Stimulated activated CD8-positive, alpha-beta memory T cell treated with anti-CD3 and anti-CD28 coated beads, Interleukin-15, amount 100 ng/mL, for 24 hours (primary cell): ENCODE measurements around the gene GAPDH.
"Not testable (repeated sequence)": the region's sequence is repeated elsewhere in the genome, so short reads cannot be mapped to it uniquely, and the experiment has no call there.

Experiments used
- DNase-seq: peaks from one replicate; pipeline ENCODE4 v3.0.0-alpha.2; 2020; ENCODE audit warnings: low read depth

The GAPDH gene

GRCh38 chr12:6546016-6546415 is 11.7 kb downstream of the GAPDH start:
- no peak for DNase-seq

DNA sequence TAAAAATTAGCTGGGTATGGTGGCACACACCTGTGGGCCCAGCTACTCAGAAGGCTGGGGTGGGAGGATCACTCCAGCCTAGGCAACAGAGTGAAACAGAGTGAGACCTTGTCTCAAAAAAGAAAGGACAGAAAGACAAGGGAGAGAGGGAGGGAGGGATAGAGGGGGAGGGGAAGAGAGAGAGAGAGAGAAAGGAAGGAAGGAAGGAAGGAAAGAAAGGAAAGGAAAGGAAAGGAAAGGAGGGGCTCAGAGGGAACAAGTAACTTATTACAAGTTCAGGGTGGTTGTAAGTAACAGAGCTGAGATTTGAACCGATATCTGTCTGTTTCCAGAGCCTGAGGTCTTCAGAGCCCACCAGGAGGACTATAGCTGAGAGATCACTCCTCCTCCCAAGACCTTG is 13.2 kb downstream of the GAPDH start:
- no peak for DNase-seq

DNA sequence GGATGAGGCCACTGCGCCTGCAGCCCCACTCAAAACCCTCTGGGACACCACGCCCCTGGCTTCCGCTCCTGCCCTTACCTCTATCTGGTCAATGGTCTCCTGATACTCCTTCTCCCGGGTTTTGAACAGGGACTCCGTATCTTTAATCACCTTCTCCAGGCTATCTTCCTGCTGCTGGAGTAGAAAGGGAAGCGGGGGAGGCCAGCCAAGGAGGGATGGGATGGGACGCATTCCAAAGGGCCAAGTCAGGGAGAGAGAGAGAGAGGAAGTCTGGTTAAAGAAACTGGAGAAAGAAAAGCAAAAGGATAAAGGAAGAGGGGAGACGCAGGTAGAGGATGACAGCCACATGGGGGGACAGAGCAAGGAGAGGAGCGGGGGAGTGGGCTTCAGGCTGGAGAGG is 13.7 kb downstream of the GAPDH start:
- no peak for DNase-seq

DNA sequence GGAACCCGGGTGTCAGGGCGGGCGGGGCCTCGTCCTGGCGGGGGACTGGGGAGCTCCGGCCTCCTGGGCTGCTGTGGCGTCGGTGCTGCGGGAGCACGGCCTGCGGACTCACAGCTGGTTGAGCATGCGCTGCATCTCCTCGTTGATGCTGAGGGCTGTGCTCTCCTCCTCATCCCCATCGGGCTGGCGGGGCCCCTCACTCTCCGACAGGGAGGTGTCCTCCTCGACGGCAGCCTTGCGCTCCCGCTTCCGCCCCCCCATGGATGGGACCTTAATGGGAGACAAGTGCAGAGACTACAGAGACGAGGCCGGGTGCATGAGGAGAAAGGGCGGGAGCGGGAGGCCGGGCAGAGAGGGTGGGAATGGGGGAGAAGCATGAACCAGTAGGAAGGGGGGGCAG is 14.2 kb downstream of the GAPDH start:
- DNase-seq, result no peak

DNA sequence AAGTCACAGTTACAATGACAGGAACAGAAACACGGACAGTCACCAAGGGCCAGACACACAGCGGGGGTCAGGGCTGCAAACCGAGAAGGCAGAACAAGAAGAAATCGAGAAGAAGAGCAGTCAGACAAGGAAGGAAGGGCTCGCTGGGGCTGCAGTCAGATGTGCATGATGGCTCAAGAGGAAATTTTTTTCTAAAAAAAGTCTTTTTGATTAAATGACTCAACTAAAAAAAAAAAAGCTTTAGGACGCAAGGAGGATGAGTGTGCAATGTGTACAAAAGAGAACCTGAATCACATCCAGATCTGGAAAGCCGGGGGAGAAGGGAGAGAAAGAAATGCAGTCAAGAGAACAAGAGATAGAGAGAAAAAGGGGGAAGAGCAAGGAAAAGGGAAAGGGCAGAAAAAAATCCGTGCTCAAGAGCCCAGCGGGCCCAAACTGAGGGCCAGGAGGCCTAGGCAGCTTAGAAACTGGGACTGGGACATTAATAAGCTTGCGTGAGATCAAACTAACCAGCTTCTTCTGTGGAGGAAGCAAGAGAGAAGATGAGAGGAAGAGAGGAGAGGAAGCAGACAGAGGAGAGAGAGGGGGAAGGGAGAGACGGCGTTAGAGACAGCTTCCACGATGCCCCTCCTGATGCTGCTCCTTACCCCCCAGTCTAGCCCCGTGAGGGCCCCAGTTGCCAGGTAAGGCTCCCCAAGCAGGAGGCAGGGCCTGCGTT is 14.8 kb downstream of the GAPDH start:
- no peak for DNase-seq

DNA sequence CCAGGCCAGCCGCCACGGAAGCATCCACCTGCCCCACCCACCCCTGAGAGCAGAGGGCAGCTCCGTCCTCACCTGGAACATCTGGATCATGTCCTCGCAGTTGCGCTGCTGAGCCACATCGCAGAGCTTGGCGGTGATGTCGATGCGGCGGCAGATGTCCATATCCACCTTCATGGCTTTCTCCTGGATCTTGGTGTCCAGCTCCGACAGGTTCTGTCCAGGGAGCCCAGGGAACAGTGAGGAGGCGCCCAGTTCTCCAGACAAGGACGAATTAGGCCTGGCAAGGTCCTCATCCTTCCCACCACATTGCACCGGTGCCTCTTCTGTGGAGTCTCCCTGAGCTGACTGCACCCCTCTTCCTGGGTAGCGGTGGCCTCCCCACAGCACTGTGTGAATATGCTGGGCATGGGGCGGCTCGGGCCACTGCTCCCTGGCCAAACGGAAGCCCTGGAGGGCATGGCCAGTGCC is 15.4 kb downstream of the GAPDH start:
- no peak for DNase-seq

- DNase-seq, result no peak
Observed at GRCh38 chr12:6550294-6551062, 16.2 kb downstream of the GAPDH start.

DNA sequence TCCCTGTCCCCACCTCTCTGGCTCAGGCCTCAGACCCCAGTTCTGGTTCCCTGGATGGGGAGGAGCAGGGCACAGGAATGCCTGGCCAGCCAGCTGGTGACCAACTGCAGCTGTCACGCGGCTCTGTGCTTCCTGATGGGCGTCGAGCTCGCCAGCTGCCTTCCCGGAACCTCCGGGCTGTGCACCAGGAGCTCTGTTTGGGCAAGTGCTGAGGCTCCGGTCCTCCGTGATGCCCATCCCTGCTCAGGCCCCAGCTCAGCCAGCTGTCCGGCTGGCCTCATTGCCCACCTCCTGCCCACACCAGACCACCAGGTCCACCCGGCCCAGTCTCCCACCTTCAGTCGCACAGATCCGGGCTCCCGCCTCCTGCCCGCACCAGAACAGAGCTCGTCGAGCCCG is 16.7 kb downstream of the GAPDH start:
- DNase-seq, result no peak

DNA sequence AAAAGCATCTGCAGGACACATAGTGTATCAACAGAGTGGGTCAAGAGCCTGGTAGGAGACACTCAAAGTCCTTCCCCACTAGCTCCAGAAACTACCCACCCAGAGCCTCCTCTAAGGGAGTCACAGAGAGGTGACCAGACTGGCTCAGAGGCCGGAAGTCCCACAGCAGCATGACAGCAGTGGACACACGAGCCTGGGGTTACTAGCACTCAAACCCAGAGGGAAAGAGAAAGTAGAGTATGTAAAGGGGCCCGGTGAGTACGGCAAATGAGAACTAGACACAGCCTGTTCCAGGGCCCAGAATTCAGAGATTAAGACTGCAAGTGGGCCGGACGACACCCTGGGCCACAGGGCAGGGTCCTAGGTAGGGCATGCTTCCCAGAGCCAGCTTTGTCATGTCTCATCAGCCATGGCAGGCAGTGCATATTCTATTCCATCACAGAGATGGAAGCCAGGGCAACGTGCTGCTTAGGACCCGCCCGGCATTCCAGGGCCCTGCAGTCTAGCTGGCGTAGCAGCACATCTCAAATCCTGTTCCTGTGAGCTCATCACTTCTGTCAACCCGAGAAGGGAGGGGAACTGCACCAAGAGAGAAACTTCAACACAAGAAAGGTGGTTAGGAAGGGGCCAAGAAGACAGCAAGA is 17.3 kb downstream of the GAPDH start:
- DNase-seq, result no peak

- DNase-seq, result no peak
Observed at GRCh38 chr12:6552140-6552551, 17.8 kb downstream of the GAPDH start.

DNA sequence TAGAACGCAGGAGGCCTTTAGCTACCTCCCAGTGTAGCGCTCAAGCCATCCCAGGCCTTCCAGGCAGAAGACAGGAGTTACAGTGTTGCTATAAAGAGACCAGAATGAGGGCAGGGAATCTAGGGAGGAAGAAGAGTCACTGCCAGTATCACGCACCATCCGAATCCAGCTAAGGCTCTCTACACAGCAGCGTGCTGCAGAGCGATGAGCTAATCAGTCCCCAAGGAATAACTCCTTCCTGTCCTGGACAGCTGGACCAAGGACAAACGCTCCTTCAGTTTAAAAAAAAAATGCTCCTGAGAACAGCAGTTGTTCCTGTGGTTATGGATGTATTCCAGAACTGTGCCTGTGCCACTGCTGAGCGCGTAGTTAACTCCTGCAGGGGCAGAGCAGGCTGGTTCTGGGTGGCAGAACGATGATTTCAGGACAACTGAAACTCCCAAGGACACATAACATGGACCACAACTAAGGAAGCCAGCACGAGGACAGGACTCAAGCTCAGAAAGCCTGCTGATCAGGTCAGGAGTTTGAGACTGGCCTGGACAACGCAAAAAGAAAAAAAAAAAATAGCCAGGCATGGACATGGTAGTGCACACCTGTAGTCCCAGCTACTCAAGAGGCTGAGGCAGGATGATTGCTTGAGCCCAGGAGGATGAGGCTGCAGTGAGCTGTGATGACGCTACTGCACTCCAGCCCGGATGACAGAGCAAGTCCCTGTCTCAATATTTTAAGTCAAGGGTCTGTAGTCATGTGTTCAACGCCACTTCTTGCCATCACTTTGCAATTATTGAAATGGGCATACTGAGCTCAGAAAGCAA is 18.9 kb downstream of the GAPDH start:
- DNase-seq, result no peak

DNA sequence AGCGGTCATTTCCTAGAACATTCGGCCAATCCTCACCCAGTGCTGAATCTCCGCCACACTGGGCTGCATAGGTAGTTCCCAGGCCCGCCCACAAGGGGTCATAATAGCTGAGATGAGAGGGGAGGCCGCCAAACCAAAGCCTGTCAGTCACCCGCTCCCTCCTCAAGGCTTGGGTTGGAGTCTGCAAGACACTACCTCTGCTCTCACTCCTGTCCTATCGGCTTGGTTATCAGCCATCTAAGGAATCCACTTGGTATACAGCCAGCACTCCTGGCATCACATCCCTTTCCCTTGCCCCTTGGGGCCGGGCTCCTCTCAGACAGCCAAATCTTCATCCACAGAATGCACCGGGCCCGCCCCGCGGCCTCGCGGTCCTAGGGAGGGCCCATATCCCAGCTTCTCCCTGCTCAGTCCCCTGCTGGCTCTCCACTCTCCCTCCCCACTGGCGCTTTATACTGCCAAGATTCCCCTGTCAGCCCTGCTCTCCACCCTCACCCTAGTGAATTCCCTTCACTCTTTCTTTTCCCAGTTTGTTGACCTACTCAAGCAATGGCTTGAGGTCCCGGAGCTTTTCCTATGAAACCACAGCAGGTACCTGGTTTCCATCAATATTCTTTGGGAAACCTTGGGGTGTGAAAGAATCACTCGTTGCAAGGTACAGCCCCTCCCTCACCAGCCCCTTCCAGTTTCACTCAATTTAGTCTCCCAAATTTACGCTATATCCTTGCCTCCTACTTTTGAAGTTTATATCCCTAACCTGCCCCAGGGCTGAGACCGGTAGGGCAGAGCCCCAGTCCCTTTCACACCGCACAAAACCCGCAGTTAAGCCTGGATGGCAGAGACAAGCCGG is 20.1 kb downstream of the GAPDH start:
- DNase-seq, result no peak

GRCh38 chr12:6555018-6555691 is 20.8 kb downstream of the GAPDH start:
- DNase-seq, result no peak

DNA sequence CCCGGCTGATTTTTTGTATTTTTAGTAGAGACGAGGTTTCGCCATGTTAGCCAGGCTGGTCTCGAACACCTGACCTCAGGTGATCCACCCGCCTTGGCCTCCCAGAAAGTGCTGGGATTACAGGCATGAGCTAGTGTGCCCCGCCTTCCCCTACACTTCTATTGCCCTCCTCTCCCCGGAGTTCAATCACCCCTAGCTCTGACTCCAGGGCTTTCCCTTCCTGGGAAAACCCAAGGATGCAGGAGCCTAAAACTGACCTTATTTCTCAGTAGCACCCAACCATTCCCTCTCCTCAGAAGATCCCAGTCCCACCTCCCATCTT is 22.1 kb downstream of the GAPDH start:
- not testable (repeated sequence) for DNase-seq

DNA sequence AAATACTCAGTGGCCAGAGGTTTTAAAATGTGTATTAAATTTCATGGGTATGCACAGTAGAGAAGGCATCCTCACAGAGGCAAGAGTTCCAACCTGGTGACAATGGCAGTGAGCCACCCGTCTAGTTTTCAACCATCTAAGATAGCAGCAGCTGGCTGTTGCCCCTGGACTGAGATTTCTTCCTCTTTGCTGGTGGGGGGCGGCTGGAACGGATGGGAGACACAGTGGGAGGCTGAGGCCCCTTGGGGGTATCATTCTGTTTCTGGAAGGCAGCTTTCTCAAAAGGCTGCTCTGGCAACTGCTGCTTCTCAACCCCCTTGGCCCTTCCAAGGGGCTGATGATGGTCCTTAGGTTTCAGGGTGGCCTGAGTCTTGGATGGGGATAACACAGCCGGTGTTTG is 22.5 kb downstream of the GAPDH start:
- no peak for DNase-seq

DNA sequence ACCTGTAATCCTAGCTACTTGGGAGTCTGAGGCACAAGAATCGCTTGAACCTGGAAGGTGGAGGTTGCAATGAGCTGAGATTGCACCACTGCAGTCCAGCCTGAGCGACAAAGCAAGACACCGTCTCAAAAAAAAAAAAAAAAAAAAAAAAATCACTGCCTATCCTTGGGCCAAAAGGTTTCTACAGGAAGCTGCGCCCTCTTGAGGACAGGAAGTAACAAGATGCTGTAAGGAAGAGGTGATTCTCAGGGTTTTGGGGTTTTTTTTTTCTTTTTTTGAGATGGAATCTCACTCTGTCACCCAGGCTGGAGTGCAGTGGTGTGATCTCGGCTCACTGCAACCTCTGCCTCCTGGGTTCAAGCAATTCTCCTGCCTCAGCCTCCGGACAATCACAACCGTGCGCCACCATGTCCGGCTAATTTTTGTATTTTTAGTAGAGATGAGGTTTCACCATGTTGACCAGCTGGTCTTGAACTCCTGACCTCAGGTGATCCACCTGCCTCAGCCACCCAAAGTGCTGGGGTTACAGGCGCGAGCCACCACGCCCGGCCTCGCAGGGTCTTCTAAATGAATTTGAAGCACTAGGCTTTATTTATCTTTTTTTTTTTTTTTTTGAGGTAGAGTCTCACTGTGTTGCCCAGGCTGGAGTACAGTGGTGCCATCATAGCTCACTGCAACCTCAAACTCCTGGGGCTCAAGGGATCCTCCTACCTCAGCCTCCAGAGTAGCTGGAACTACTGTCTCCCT is 23.9 kb downstream of the GAPDH start:
- DNase-seq, result not testable (repeated sequence)

GRCh38 chr12:6559500-6559899 is 25.2 kb downstream of the GAPDH start:
- no peak for DNase-seq

GRCh38 chr12:6560501-6561205 is 26.3 kb downstream of the GAPDH start:
- no peak for DNase-seq

GRCh38 chr12:6562881-6563280 is 28.6 kb downstream of the GAPDH start:
- no peak for DNase-seq
